NCI-H2081 (cell line): ENCODE results near the gene PARP4.
A peak's percentile ranks its signal among the peaks of the same experiment; 100 is the strongest.
"Not testable (repeated sequence)": the region's sequence is repeated elsewhere in the genome, so short reads cannot be mapped to it uniquely, and the experiment has no call there.

ENCODE experiments used
- DNase-seq, 2 experiments: peaks; one replicate each; lab custom pipeline; 2025; lab: John Stamatoyannopoulos, UW

The PARP4 gene

DNA sequence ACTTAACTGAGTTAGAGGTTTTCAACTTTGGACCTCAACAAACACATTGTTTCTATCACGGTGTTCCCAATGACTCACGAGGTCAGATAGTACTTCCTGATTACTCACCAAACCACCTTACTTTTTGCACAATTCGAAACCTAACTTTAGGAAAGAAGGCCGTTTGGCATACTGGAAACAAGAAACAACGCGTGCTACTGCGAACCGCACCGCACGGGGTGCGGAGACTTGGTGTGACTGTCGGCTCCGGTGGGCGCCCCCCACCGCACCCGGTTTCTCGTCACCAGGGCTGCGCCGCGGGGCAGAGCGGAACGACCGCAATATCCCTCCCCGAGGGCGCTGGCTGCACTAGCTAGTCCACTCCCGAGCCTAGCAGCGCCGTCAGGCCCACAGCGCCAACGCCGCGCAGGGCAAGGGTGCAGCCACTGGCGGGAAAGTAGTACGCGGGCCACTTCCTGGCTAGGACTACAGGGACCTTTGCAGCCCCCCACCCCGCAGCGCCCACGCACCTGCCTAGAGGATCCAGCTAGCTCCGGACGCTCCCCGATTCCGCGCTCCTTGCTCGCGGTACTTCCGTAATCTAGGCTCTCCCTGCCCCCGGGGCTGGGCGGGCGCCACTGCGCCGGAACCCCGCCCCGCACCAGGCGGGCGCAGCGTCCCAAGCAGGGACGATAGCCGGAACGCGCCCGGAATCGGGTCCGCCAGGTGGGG lies at the start of gene PARP4:
Gene PARP4, minus strand, starts transcription at position 582 of the 711 bp plus-strand sequence. CDS start 9,002 bp downstream, outside the sequence.
- peak; percentile 72 to 77 for DNase-seq

GRCh38 chr13:24560579-24561187 lies 48.1 kb upstream of the PARP4 start:
- not testable (repeated sequence) for DNase-seq

DNA sequence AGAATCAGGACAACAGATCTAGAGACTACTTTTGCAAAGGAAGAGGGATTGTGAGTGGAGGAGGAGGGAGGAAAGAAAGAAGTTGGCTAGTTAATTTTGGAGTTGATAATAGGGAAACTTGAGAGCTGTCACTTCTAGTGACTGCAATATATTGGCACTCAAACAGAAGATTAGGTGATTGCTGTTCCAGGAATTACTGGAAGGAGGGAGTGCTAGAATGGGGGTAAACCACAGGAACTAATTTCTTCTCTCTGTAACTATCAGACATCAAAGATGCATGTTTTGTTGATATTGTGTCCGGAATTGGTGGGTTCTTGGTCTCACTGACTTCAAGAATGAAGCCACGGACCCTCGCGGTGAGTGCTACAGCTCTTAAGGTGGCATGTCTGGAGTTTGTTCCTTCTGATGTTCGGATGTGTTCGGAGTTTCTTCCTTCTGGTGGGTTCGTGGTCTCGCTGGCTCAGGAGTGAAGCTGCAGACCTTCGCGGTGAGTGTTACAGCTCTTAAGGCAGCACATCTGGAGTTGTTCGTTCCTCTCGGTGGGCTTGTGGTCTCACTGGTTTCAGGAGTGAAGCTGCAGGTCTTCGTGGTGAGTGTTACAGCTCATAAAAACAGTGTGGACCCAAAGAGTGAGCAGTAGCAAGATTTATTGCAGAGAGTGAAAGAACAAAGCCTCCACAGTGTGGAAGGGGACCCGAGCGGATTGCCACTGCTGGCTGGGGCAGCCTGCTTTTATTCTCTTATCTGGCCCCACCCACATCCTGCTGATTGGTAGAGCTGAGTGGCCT lies 47.0 kb upstream of the PARP4 start:
- not testable (repeated sequence) for DNase-seq

DNA sequence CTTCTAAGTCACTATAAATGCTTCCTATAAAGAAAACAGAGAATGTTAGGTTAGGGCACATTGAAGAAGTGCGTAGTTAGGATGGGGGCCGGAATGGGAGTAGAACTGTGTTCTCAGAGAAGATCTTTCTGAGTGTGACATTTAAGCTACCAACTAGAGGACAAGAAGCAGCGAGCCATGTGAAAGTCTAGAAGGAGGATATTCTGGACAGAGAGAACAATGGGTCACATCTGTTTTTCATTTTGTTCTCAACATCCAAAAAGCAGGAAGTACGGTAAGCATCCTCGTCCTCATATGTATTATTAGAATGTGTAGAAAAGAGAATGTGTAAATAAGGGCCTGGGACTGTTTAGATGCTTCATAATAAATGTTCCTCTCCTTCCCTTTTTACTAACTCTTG lies 44.5 kb upstream of the PARP4 start:
- DNase-seq, result no peak

DNA sequence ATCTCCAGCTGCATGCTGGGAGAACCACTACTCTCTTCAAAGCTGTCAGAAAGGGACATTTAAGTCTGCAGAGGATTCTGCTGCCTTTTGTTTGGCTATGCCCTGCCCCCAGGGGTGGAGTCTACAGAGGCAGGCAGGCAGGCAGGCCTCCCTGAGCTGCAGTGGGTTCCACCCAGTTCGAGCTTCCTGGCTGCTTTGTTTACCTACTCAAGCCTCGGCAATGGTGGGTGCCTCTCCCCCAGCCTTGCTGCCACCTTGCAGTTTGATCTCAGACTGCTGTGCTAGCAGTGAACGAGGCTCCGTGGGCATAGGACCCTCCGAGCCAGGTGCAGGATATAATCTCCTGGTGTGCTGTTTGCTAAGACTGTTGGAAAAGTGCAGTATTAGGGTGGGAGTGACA lies 41.3 kb upstream of the PARP4 start:
- not testable (repeated sequence) for DNase-seq

- not testable (repeated sequence) for DNase-seq
Observed at GRCh38 chr13:24541476-24542352, 29.1 kb upstream of the PARP4 start.

DNA sequence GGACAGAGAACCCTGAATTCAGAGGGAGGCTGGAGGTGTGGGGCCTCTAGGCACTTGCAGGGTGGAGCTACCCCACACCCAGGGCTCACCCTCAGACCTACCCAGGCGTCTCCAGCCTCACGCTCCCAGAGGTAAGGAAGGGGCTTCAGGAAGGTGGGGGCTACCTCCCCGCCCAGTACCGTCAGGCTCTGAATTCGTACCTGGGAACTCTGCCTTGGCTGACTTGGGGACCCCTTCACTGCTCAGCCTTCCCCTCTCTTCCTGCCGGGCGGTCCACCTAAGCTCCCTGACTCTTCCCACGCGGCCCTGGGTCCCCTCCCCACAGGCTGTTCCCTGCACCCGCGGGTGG lies 28.5 kb upstream of the PARP4 start:
- DNase-seq, result no peak

GRCh38 chr13:24540236-24541126 lies 27.9 kb upstream of the PARP4 start:
- no peak for DNase-seq

DNA sequence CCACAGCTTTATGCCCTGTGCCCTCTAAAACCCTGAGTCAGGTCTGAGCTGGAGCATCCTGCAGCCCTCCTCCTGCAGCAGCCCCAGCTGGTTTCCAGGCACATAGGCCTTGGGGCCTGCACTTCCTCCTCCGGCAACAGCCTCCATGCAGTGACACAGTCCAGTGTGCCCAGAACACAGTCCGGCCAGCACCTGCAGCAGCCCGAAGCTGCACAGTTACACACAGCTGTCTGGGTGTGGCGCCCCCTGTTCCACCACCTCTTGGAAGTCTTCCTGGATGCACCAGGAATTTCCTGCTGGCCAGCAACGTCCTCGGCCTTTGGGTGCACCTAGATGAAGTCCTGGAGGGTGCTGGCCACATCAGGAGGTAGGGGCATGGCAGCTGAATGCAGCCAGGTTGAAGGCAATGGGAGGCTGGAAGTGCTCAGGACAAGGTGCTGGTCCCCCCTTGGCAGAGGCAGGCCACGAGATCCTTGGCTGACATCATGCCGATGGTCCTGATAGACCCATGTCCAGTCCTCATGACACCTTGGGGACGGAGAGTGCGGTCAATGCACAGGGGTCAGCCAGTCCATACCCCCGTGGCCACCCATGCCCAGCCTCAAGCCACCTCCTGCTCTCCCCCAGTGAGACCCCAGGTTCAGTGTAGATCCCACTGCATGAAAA lies 27.1 kb upstream of the PARP4 start:
- DNase-seq, result no peak

DNA sequence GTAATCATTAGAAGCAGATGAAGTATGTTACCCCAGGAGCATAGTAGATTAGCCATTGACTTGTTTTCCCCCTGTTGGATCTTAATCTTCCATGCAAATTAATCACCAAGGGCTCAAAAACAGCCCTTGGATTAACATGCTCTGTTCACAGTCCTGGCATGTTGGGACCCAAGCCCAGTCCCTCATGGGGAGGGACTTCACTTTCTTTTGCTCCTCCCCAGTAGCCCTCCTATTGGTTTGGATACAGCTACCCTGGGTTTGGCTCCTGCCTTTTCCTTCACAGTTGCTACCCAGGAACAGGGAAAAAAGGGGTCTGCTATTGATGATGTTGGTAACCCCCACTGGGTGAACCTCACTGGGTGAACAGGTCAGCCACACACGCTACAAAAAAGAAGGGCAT lies 16.9 kb upstream of the PARP4 start:
- DNase-seq, result no peak

GRCh38 chr13:24528816-24529398 lies 16.3 kb upstream of the PARP4 start:
- no peak for DNase-seq

- DNase-seq, result no peak
Observed at GRCh38 chr13:24527266-24527775, 14.7 kb upstream of the PARP4 start.

GRCh38 chr13:24520733-24521132 lies 8.2 kb upstream of the PARP4 start:
- no peak for DNase-seq

GRCh38 chr13:24516919-24517318 lies 4.3 kb upstream of the PARP4 start:
- DNase-seq, result no peak

- no peak for DNase-seq
Observed at GRCh38 chr13:24512908-24513213, 283 bp upstream of the PARP4 start.

- no peak for DNase-seq
Observed at GRCh38 chr13:24511816-24512196, 772 bp downstream of the PARP4 start.

DNA sequence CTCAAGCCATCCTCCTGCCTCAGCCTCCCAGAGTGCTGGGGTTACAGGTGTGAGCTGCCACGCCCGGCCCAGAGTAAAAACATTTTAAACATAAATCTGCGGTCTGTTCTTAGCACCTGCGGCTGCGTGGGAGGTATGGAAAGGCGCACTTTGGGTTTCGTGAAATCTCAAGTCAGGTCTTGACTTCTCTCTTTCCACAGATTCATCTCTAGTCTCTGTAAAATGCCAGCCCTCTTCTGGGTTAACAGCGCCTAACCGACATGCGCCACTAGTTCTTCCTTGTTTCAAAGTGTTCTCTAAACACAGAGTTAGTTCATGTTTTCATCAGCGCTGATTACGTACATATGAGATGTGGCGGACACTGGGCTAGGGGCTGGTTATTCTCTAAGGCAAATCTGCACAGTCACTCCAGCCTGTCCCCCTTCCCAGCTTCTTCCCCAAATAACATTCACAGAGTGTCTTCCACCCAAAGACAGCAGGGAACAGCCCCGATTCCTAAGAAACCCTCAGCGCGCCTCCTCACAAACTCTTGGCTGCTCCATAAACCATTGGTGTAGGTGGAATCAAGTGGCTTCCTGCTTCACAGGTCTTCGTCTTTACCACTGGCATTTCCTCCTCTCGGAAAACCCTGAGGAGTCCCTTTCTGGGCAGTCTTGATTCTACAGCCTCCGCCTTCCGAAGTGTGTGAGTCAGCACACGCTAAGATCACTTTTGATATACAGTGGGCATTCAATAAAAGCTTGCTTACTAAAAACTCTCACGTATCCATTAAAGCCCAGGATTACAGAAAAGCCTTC lies 1.4 kb downstream of the PARP4 start:
- DNase-seq, result no peak

- no peak for DNase-seq
Observed at GRCh38 chr13:24506698-24507335, 5.8 kb downstream of the PARP4 start.

- not testable (repeated sequence) for DNase-seq
Observed at GRCh38 chr13:24506283-24506682, 6.3 kb downstream of the PARP4 start.
